IPS-18a (cell line): Measurements from ENCODE around the gene ZNF784.

ENCODE experiments used
- H3K27ac ChIP-seq: one replicate; pipeline ENCODE4 v1.5.1; 2013; ENCODE audit warnings: low read length
- H3K27me3 ChIP-seq: one replicate; pipeline ENCODE4 v1.6.1; 2013; ENCODE audit warnings: mild to moderate bottlenecking, low read length; ENCODE audit not compliant: control insufficient read depth, insufficient read depth
- H3K36me3 ChIP-seq: one replicate; pipeline ENCODE4 v1.6.1; 2013; ENCODE audit warnings: low read depth, low read length; ENCODE audit not compliant: control insufficient read depth
- H3K4me1 ChIP-seq: one replicate; pipeline ENCODE4 v1.6.1; 2013; ENCODE audit warnings: low read depth, low read length; ENCODE audit not compliant: control insufficient read depth
- H3K4me3 ChIP-seq: one replicate; pipeline ENCODE4 v1.5.1; 2013; ENCODE audit warnings: low read length
- H3K9ac ChIP-seq: one replicate; pipeline ENCODE4 v1.6.1; 2013; ENCODE audit warnings: mild to moderate bottlenecking, low read length, moderate library complexity
- H3K9me3 ChIP-seq: one replicate; pipeline ENCODE4 v1.6.1; 2013; ENCODE audit warnings: low read depth, low read length; ENCODE audit not compliant: control insufficient read depth

ZNF784 gene

DNA sequence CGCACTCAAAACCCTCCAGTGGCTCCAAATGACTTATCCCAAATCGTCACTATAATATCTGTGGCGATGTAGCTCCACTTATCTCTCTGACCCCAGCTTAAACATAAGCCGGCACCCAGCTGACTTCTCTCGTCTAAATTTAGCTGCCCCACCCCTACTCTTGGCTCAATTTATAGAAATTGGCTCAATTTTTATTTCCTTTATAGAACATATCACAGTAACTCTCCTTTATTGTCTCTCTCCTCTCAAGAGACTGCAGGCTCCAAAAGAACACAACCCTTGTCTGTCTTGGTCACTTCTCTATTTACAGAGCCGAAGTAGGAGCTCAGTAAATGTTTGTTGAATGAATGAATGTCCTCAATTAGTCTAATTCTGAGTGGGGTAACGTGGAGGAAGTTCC lies 805 bp downstream of the ZNF784 start:
- no peaks in the 10 kb centered on the region for H3K4me1 ChIP-seq
- H3K4me3 ChIP-seq, result peak overlapping the region; percentile 50
- H3K9me3 ChIP-seq, result no peaks in the 10 kb centered on the region
- no peak overlapping the region for H3K27ac ChIP-seq
- H3K9ac ChIP-seq, result no peak overlapping the region
- no peaks in the 10 kb centered on the region for H3K27me3 ChIP-seq
- no peaks in the 10 kb centered on the region for H3K36me3 ChIP-seq

DNA sequence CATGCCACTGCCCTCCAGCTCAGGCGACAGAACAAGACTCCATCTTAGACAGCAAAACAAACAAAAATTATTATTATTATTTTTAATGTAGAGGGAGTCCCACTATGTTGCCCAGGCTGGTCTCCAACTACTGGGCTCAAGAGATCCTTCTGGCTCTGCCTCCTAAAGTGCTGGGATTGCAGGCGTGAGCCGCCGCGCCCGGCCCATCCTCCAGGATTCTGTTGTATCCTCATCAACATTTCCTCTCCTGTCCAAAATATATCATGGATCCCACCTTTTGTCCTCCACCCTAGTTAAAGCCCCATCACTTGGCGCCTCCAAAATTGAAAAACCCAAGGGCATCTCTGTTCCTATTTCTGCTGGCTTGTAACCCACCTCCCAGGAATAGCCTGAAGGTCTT lies 1.2 kb downstream of the ZNF784 start:
- Histone ChIP-seq H3K36me3 (no peaks in the 10 kb centered on the region), H3K27me3 (no peaks in the 10 kb centered on the region), H3K4me1 (no peaks in the 10 kb centered on the region), H3K9ac (no peak overlapping the region), H3K9me3 (no peaks in the 10 kb centered on the region), H3K27ac (no peak overlapping the region), H3K4me3 (no peak overlapping the region)

DNA sequence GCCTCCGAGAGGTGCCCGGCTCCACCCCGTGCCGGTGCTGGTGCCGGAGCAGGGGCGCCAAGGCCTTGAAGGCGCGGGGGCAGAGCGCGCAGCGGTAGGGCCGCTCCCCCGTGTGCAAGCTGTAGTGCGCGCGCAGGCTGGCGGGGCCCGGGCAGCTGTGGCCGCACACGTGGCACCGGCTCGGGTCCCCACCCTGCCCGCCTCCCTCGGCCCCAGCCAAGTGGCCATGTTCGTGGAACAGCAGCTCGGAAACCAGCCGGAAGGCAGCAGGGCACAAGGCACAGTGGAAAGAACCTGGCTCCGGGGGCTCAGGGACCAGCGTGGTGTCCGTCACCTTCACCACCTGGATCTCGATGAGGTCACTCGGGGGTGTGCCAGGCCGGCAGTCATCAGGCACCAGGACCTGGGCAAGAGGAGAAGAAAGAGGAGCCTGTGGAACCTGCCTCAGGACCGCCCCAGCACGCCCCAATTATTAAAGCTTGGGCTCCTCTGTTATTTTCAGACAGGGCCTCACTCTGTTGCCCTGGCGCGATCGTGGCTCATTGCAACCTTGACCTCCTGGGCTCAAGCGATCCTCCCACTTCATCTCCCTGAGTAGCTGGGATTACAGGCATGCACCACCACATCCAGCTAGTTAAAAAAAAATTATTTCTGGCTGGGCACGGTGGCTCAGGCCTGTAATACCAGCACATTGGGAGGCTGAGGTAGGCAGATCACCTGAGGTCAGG lies 2.0 kb downstream of the ZNF784 start:
- Histone ChIP-seq H3K4me1 (no peaks in the 10 kb centered on the region), H3K9ac (no peak overlapping the region), H3K27ac (no peak overlapping the region), H3K4me3 (no peak overlapping the region), H3K36me3 (peaks cover 3% of the 10 kb centered on the region), H3K9me3 (no peaks in the 10 kb centered on the region), H3K27me3 (no peaks in the 10 kb centered on the region)

DNA sequence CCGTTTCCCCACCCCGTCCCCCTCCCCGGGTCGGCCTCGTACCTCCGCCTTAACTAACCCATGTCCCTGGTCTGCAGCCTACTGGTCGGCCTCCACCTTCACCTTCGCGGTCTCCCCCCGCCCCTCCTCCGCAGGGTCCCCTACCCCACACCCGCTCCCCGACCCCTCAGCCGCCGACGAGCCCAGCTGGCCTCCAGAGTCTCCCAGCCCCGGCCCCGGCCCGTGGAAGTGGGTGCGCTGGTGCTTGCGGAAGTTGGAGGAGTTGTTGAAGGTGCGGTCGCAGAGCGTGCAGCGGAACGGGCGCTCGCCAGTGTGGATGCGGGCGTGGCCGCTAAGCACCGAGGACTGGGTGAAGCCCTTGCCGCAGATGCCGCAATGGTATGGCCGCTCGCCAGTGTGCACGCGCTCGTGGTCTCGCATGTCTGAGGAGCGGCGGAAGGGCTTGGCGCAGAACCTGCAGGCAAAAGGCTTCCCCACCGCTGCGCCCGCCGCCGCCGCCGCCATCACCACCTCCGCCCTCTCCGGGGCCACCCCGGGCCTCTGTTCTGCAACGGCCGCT lies 2.6 kb downstream of the ZNF784 start:
- no peak overlapping the region for H3K9ac ChIP-seq
- H3K4me3 ChIP-seq, result no peak overlapping the region
- H3K27ac ChIP-seq, result no peak overlapping the region
- no peaks in the 10 kb centered on the region for H3K9me3 ChIP-seq
- H3K4me1 ChIP-seq, result no peaks in the 10 kb centered on the region
- peaks cover 5% of the 10 kb centered on the region for H3K36me3 ChIP-seq
- H3K27me3 ChIP-seq, result no peaks in the 10 kb centered on the region

DNA sequence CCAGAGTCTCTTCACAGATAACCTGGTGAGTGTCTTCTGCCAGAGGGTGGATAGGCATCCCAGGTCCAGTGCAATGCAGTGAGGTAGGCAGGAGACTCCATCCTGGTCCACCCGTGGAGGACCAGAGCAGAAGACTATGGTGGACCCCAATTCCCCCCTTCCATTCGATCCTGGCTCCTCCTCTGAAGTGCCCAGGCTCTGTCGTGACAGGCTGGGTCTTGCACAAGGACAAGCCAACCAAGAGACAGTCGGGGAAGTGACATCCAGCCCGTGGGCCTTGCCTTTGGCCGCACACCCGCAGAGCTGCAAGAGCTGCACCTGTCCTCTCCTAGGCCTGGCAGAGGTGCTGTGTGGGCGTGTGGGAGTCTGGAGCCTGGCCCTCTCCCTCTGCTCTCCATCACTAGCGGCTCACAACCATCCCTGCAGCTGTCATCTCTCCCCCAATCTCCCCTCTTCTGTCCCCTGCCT lies 3.1 kb downstream of the ZNF784 start:
- Histone ChIP-seq H3K27ac (no peak overlapping the region), H3K27me3 (no peaks in the 10 kb centered on the region), H3K4me1 (no peaks in the 10 kb centered on the region), H3K9me3 (no peaks in the 10 kb centered on the region), H3K9ac (no peak overlapping the region), H3K36me3 (peaks cover 5% of the 10 kb centered on the region), H3K4me3 (no peak overlapping the region)

DNA sequence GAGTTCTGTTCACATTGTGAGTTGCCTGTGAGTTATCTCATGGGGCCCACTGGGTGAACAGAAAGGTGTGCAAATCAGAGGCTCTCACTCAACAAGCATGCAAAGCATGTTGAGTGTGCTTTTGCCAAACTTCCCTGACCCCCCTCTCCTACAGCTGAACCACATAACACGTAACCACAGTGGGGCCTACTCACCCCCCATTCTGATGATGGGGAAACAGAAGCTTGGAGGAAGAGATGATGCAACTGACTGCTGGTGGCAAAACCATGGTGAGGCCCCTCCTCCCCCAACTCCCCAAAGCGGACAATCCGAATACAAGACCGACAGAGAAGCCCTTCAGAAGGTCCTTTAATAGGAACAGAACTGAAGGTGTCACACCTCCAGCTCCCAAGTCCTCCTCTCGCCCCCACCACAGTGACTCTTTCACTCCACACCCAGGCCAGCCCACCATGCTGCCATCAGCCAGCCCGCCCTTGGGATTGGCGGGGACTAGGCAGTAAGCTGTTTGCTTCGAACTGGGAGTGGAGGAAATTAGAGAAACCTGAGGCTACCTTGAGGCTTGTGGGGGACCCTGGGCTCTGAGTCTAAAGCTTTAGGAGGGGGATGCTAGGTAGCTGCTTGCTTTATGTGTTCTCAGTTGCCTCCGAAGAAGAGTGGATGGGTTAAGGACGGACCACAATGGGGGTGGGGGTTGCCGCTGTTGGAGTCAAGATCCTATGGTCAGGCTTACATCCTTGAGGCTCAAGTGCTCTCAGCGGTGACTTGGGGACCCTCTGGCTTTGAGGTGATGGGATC lies 3.8 kb downstream of the ZNF784 start:
- H3K36me3 ChIP-seq, result peaks cover 5% of the 10 kb centered on the region
- H3K9me3 ChIP-seq, result no peaks in the 10 kb centered on the region
- H3K9ac ChIP-seq, result no peak overlapping the region
- H3K4me1 ChIP-seq, result no peaks in the 10 kb centered on the region
- no peak overlapping the region for H3K4me3 ChIP-seq
- no peaks in the 10 kb centered on the region for H3K27me3 ChIP-seq
- H3K27ac ChIP-seq, result no peak overlapping the region

DNA sequence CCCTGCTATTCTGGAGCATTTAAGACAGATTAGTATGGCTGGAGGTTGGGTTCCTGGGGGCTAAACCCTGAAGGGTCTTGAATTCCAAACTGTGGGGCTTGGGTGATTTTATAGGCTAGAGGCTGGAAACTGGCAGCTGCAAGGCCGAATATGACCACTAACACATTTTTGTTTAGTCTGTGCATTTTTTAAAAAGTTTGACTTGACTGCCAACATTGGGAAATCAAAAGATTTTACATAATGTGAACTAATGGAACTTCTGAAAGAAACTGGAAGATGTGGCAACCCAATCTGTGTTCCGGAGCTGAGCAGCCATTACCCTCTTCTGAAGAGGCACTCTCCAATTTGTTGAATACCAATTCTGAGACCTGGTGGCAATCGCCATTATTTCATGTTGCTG lies 5.1 kb downstream of the ZNF784 start:
- H3K27me3 ChIP-seq, result no peaks in the 10 kb centered on the region
- no peak overlapping the region for H3K4me3 ChIP-seq
- no peak overlapping the region for H3K27ac ChIP-seq
- H3K9me3 ChIP-seq, result no peaks in the 10 kb centered on the region
- no peaks in the 10 kb centered on the region for H3K4me1 ChIP-seq
- H3K9ac ChIP-seq, result no peak overlapping the region
- H3K36me3 ChIP-seq, result peaks cover 5% of the 10 kb centered on the region

DNA sequence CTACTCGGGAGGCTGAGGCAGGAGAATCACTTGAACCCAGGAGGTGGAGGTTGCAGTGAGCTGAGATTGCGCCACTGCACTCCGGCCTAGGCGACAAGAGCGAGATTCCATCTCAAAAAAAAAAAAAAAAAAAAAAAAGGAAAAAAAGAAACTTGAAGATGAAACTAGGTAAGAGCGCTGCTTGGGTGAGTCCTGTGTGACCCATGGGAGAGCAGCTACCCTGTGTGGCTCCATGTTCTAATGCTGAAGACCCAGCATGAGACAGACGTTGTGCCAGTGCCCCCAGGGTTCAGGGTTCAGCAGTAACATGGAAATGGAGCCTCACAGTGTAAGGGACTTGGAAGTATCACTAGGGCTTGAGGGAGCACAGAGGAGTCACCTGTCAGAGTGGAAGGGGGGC lies 5.9 kb downstream of the ZNF784 start:
- H3K27me3 ChIP-seq, result no peaks in the 10 kb centered on the region
- no peaks in the 10 kb centered on the region for H3K4me1 ChIP-seq
- no peak overlapping the region for H3K4me3 ChIP-seq
- no peak overlapping the region for H3K27ac ChIP-seq
- H3K9me3 ChIP-seq, result no peaks in the 10 kb centered on the region
- H3K36me3 ChIP-seq, result peaks cover 5% of the 10 kb centered on the region
- no peak overlapping the region for H3K9ac ChIP-seq

DNA sequence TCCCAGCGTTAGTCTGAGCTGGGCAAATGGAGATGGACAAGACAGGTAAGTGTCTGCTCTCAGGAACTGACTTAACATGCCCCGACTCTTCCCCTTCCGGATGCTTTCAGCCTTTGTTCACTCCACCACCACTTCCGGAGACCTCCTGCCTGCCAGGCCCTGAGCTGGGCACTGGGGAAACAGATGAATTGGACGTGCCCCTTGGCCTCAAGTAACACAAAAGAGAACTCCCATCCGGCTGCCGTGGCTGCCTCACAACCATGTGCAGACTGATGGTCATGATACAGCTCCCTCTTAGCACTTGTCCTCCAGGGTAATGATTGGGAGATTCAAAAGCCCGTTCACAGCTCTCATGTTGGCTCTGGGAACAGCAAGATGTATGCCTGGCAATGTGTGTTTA lies 6.9 kb downstream of the ZNF784 start:
- Histone ChIP-seq H3K36me3 (peaks cover 5% of the 10 kb centered on the region), H3K9ac (no peak overlapping the region), H3K27ac (no peak overlapping the region), H3K4me1 (no peaks in the 10 kb centered on the region), H3K4me3 (no peak overlapping the region), H3K9me3 (no peaks in the 10 kb centered on the region), H3K27me3 (no peaks in the 10 kb centered on the region)

DNA sequence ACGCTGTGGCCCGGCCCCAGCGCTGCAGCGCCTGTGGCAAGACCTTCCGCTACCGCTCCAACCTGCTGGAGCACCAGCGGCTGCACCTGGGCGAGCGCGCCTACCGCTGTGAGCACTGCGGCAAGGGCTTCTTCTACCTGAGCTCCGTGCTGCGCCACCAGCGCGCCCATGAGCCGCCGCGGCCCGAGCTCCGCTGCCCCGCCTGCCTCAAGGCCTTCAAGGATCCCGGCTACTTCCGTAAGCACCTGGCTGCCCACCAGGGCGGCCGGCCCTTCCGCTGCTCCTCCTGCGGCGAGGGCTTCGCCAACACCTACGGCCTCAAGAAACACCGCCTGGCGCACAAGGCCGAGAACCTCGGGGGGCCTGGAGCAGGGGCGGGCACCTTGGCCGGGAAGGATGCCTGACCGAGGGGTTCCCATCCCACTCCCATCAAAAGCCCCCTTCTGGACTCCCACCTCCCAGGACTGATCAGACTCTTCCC lies 7.9 kb downstream of the ZNF784 start:
- no peaks in the 10 kb centered on the region for H3K9me3 ChIP-seq
- peaks cover 5% of the 10 kb centered on the region for H3K36me3 ChIP-seq
- H3K9ac ChIP-seq, result no peak overlapping the region
- H3K4me3 ChIP-seq, result no peak overlapping the region
- H3K27me3 ChIP-seq, result no peaks in the 10 kb centered on the region
- no peaks in the 10 kb centered on the region for H3K4me1 ChIP-seq
- no peak overlapping the region for H3K27ac ChIP-seq

DNA sequence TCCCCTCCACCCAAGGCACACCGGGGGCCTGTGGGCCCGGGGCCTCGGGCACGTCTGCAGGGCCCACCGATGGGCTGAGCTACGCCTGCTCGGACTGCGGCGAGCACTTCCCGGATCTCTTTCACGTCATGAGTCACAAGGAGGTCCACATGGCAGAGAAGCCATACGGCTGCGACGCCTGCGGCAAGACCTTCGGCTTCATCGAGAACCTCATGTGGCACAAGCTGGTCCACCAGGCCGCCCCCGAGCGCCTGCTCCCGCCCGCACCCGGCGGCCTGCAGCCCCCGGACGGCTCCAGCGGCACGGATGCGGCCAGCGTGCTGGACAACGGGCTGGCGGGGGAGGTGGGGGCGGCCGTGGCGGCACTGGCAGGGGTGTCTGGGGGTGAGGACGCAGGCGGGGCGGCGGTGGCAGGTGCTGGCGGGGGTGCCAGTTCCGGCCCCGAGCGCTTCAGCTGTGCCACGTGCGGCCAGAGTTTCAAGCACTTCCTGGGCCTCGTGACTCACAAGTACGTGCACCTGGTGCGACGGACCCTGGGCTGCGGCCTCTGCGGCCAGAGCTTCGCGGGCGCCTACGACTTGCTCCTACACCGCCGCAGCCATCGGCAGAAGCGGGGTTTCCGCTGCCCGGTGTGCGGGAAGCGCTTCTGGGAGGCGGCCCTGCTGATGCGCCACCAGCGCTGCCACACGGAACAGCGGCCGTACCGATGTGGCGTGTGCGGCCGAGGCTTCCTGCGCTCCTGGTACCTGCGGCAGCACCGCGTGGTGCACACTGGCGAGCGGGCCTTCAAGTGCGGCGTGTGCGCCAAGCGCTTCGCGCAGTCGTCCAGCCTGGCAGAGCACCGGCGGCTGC lies 8.6 kb downstream of the ZNF784 start:
- Histone ChIP-seq H3K27ac (no peak overlapping the region), H3K9me3 (no peaks in the 10 kb centered on the region), H3K9ac (no peak overlapping the region), H3K27me3 (no peaks in the 10 kb centered on the region), H3K4me3 (no peak overlapping the region), H3K4me1 (no peaks in the 10 kb centered on the region), H3K36me3 (peaks cover 5% of the 10 kb centered on the region)
